Bronchial epithelial cell (primary cell): ENCODE measurements around the gene PAK5. TPM values are rescaled to one million over a fixed set of nuclear protein-coding genes. Genes with fewer than 3 reads are reported as not detected.

Source experiments
- DNase-seq: peaks from one replicate; pipeline ENCODE4 v3.0.0-alpha.2; 2010; ENCODE audit warnings: low read depth
- FAIRE-seq: peaks from 2 replicates; lab custom pipeline; 2011; peaks lifted over from hg19 to GRCh38; lab: Jason Lieb, UNC
- H3K27me3 ChIP-seq: 2 replicates; pipeline ENCODE4 v1.5.1; 2011; ENCODE audit warnings: low read length; ENCODE audit not compliant: control insufficient read depth, insufficient read depth
- H3K36me3 ChIP-seq: 2 replicates; pipeline ENCODE4 v1.5.1; 2011; ENCODE audit warnings: low read length; ENCODE audit not compliant: control insufficient read depth, insufficient read depth
- H3K4me3 ChIP-seq: 2 replicates; pipeline ENCODE4 v1.5.1; 2011; ENCODE audit warnings: mild to moderate bottlenecking, low read depth, low read length, control low read depth
- CTCF ChIP-seq: IDR thresholded peaks from 2 replicates; pipeline ENCODE4 v1.5.1; 2011; ENCODE audit warnings: mild to moderate bottlenecking, moderate library complexity, low read length, control low read depth, inconsistent platforms; ENCODE audit not compliant: insufficient read depth, severe bottlenecking
- total RNA-seq: library from RNA; depleted of rRNA; stranded (reverse); fragments of >200 nt; gene quantifications from 2 replicates; pipeline ENCODE4 v1.2.1, GENCODE V29; 2014

Gene PAK5
- total RNA-seq, 1 donor from 2014 or later = not detected

GRCh38 chr20:9508696-9509178 is 330.1 kb downstream of the PAK5 start:
- Histone ChIP-seq H3K4me3 (no peak overlapping the region), H3K27me3 (peaks cover 37% of the 10 kb centered on the region), H3K36me3 (no peaks in the 10 kb centered on the region)
- no peak for DNase-seq
- FAIRE-seq = no peak
- no peak for TF ChIP-seq CTCF

- no peaks in the 10 kb centered on the region for H3K36me3 ChIP-seq
- peaks cover 37% of the 10 kb centered on the region for H3K27me3 ChIP-seq
- no peak overlapping the region for H3K4me3 ChIP-seq
- no peak for FAIRE-seq
- TF ChIP-seq CTCF = no peak
- DNase-seq = no peak
Measured at GRCh38 chr20:9508240-9508661, 330.6 kb downstream of the PAK5 start.

GRCh38 chr20:9507544-9508239 is 331.2 kb downstream of the PAK5 start:
- FAIRE-seq (no peak), DNase-seq (no peak)
- no peaks in the 10 kb centered on the region for H3K36me3 ChIP-seq
- TF ChIP-seq CTCF = no peak
- peaks cover 37% of the 10 kb centered on the region for H3K27me3 ChIP-seq
- no peak overlapping the region for H3K4me3 ChIP-seq

DNA sequence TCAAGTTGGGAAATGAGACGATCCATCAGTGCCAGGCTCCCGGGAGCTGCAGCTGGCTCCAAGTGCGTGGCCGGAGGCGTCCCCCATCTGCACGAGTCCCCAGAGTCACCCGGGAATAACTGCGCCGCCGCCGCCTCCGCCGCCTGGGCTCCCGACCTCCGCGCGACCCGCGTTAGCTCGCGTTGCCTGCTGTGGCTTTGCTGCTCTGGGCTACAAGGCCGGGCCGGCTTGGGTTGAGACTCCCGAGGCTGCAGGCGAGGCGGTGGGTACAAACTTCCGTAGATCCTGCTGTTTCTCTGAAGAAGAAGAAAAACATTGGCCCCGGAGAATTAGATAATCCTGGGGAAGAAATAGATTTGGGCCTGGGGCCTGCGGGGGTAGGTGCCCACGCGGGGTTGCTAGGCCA is 331.9 kb downstream of the PAK5 start:
- DNase-seq (no peak), FAIRE-seq (no peak)
- no peak for TF ChIP-seq CTCF
- Histone ChIP-seq H3K4me3 (no peak overlapping the region), H3K27me3 (peaks cover 37% of the 10 kb centered on the region), H3K36me3 (no peaks in the 10 kb centered on the region)

GRCh38 chr20:9506280-9506821 is 332.5 kb downstream of the PAK5 start:
- Histone ChIP-seq H3K27me3 (peaks cover 37% of the 10 kb centered on the region), H3K36me3 (no peaks in the 10 kb centered on the region), H3K4me3 (no peak overlapping the region)
- TF ChIP-seq CTCF = no peak
- DNase-seq (no peak), FAIRE-seq (no peak)
